H1 (cell line): ENCODE results near the gene KIF20A. TPM values are rescaled to one million over a fixed set of nuclear protein-coding genes. Genes with fewer than 3 reads are reported as not detected.

Source experiments
- CTCF ChIA-PET: fragments of 300-600 bp; sonication (Branson Sonifier 250); formaldehyde crosslinking; loops from one replicate; lab custom pipeline; 2021; ENCODE audit not compliant: partially characterized antibody; lab: Charles Lee
- POLR2A ChIA-PET: fragments of 300-600 bp; sonication (Branson Sonifier 250); formaldehyde crosslinking; loops from one replicate; lab custom pipeline; 2021; ENCODE audit warnings: inconsistent platforms; ENCODE audit not compliant: partially characterized antibody; lab: Charles Lee
- DNase-seq, 2 experiments: peaks; one replicate each; pipeline versions ENCODE4 v3.0.0 to v3.0.0-alpha.2; 2010 to 2022; ENCODE audit warnings: low spot score in 2 of 2, low read depth in 1 of 2, mixed read lengths in 1 of 2
- FAIRE-seq: peaks from 2 replicates; lab custom pipeline; 2011; peaks lifted over from hg19 to GRCh38; lab: Jason Lieb, UNC
- H2AFZ ChIP-seq: 2 replicates; pipeline ENCODE4 v1.8.1; 2012; ENCODE audit warnings: low read length, inconsistent platforms
- H2AK5ac ChIP-seq: 2 replicates; pipeline ENCODE4 v1.6.1; 2013; ENCODE audit warnings: low read depth, low read length
- H2BK120ac ChIP-seq: replicated peaks from 2 replicates; pipeline ENCODE3; 2013; ENCODE audit warnings: low read depth, low read length, inconsistent platforms
- H2BK12ac ChIP-seq: 2 replicates; pipeline ENCODE4 v1.6.1; 2013; ENCODE audit warnings: low read depth, low read length
- H2BK15ac ChIP-seq: 2 replicates; pipeline ENCODE4 v1.6.1; 2013; ENCODE audit warnings: low read length
- H2BK20ac ChIP-seq: 2 replicates; pipeline ENCODE4 v1.6.1; 2013; ENCODE audit warnings: low read length
- H2BK5ac ChIP-seq: 2 replicates; pipeline ENCODE4 v1.6.1; 2013; ENCODE audit warnings: low read depth, low read length
- H3K14ac ChIP-seq: 2 replicates; pipeline ENCODE4 v1.6.1; 2013; ENCODE audit warnings: inconsistent platforms; ENCODE audit not compliant: insufficient read length
- H3K18ac ChIP-seq: 2 replicates; pipeline ENCODE4 v1.6.1; 2013; ENCODE audit warnings: low read length; ENCODE audit errors: extremely low read depth
- H3K23ac ChIP-seq: 2 replicates; pipeline ENCODE4 v1.6.1; 2013; ENCODE audit warnings: inconsistent platforms; ENCODE audit not compliant: insufficient read length
- H3K23me2 ChIP-seq: 2 replicates; pipeline ENCODE4 v1.6.1; 2013; ENCODE audit warnings: low read depth, low read length
- H3K27ac ChIP-seq: 2 replicates; pipeline ENCODE4 v1.6.1; 2011; ENCODE audit warnings: low read depth, low read length, inconsistent platforms
- H3K27me3 ChIP-seq, 4 experiments: replicated peaks in 1 of 4; 1 replicate in 1 of 4; 2 replicates in 3 of 4; pipeline versions ENCODE4 v1.6.1 to v1.8.1; 2011 to 2013; ENCODE audit warnings: low read length in 3 of 4, mild to moderate bottlenecking in 3 of 4, inconsistent platforms in 2 of 4, mixed read lengths in 2 of 4, moderate library complexity in 1 of 4; ENCODE audit not compliant: control insufficient read depth in 3 of 4, insufficient read depth in 3 of 4; ENCODE audit errors: extremely low read depth in 1 of 4
- H3K36me3 ChIP-seq, 4 experiments: 2 replicates each; pipeline versions ENCODE4 v1.6.1 to v1.8.1; 2011 to 2013; ENCODE audit warnings: mild to moderate bottlenecking in 4 of 4, low read length in 3 of 4, moderate library complexity in 2 of 4, control low read depth in 1 of 4, inconsistent platforms in 1 of 4; ENCODE audit not compliant: insufficient read depth in 4 of 4, control insufficient read depth in 2 of 4
- H3K4ac ChIP-seq: replicated peaks from 2 replicates; pipeline ENCODE3; 2013; ENCODE audit warnings: low read length, low read depth, mixed read lengths, inconsistent platforms; ENCODE audit not compliant: insufficient read length
- H3K4me1 ChIP-seq, 4 experiments: replicated peaks in 1 of 4; 1 replicate in 1 of 4; 2 replicates in 3 of 4; pipeline versions ENCODE4 v1.6.1 to v1.8.1; 2011 to 2013; ENCODE audit warnings: low read length in 3 of 4, inconsistent platforms in 2 of 4, mixed read lengths in 1 of 4; ENCODE audit not compliant: insufficient read depth in 4 of 4, control insufficient read depth in 3 of 4
- H3K4me2 ChIP-seq, 2 experiments: 2 replicates each; pipeline versions ENCODE4 v1.6.1 to v1.8.1; 2011 to 2013; ENCODE audit warnings: low read depth in 2 of 2, low read length in 2 of 2, control low read depth in 1 of 2, inconsistent platforms in 1 of 2, mild to moderate bottlenecking in 1 of 2; ENCODE audit not compliant: insufficient read depth in 1 of 2
- H3K4me3 ChIP-seq, 4 experiments: fragments of 200-600, 300-600 bp in 1 of 4; sonication (generic), shearing (Covaris generic), sonication (Bioruptor Twin) in 1 of 4; 2 replicates each; pipeline versions ENCODE4 v1.5.1 to v1.8.1; 2011 to 2016; ENCODE audit warnings: low read length in 4 of 4, low read depth in 3 of 4, control low read depth in 2 of 4, inconsistent platforms in 2 of 4, mild to moderate bottlenecking in 2 of 4, mixed read lengths in 1 of 4, moderate library complexity in 1 of 4; ENCODE audit not compliant: insufficient read depth in 2 of 4; ENCODE audit errors: extremely low read depth in 1 of 4
- H3K56ac ChIP-seq: replicated peaks from 2 replicates; pipeline ENCODE3; 2013; ENCODE audit warnings: low read depth, mild to moderate bottlenecking, mixed read lengths, low read length, inconsistent platforms; ENCODE audit not compliant: insufficient read length
- H3K79me1 ChIP-seq: 2 replicates; pipeline ENCODE4 v1.6.1; 2013; ENCODE audit warnings: low read depth, low read length, control low read depth
- H3K79me2 ChIP-seq, 2 experiments: 2 replicates each; pipeline versions ENCODE4 v1.6.1 to v1.8.1; 2012 to 2013; ENCODE audit warnings: low read length in 2 of 2, mild to moderate bottlenecking in 2 of 2, inconsistent platforms in 1 of 2; ENCODE audit not compliant: insufficient read depth in 2 of 2, control insufficient read depth in 1 of 2
- H3K9ac ChIP-seq, 4 experiments: replicated peaks in 1 of 4; 1 replicate in 1 of 4; 2 replicates in 3 of 4; pipeline versions ENCODE4 v1.6.1 to v1.8.1; 2011 to 2013; ENCODE audit warnings: low read depth in 3 of 4, low read length in 3 of 4, control low read depth in 2 of 4, mild to moderate bottlenecking in 2 of 4, moderate library complexity in 2 of 4, inconsistent platforms in 1 of 4; ENCODE audit errors: extremely low read depth in 1 of 4
- H3K9me3 ChIP-seq, 2 experiments: 2 replicates each; pipeline versions ENCODE4 v1.6.1 to v1.8.1; 2012 to 2013; ENCODE audit warnings: mild to moderate bottlenecking in 2 of 2, moderate library complexity in 2 of 2, control low read depth in 1 of 2, inconsistent platforms in 1 of 2, low read depth in 1 of 2, low read length in 1 of 2, mixed read lengths in 1 of 2; ENCODE audit not compliant: insufficient read depth in 2 of 2
- H4K20me1 ChIP-seq, 2 experiments: replicated peaks in 1 of 2; 2 replicates each; pipeline versions ENCODE3 to v1.8.1; 2011 to 2013; ENCODE audit warnings: inconsistent platforms in 2 of 2, low read length in 2 of 2, mild to moderate bottlenecking in 1 of 2; ENCODE audit not compliant: insufficient read depth in 2 of 2, control insufficient read depth in 1 of 2
- H4K5ac ChIP-seq: 2 replicates; pipeline ENCODE4 v1.6.1; 2013; ENCODE audit warnings: low read length, low read depth, mixed read lengths, inconsistent platforms; ENCODE audit not compliant: insufficient read length
- H4K8ac ChIP-seq: 2 replicates; pipeline ENCODE4 v1.8.0; 2013; ENCODE audit warnings: mild to moderate bottlenecking, moderate library complexity, low read length, inconsistent platforms; ENCODE audit not compliant: insufficient read depth; ENCODE audit errors: extremely low read depth
- H4K91ac ChIP-seq: replicated peaks from 2 replicates; pipeline ENCODE3; 2013; ENCODE audit warnings: low read length, mixed read lengths, inconsistent platforms; ENCODE audit not compliant: insufficient read length
- CHD1 ChIP-seq: IDR thresholded peaks from 2 replicates; pipeline ENCODE4 v1.6.1; 2012; ENCODE audit warnings: low read depth, low read length, improper control_type of control experiment
- FOSL1 ChIP-seq: IDR thresholded peaks from 2 replicates; pipeline ENCODE4 v1.6.1; 2011; ENCODE audit warnings: mild to moderate bottlenecking, low read depth, low read length, moderate library complexity; ENCODE audit not compliant: insufficient read depth
- KDM5A ChIP-seq: fragments of 200-600 bp; IDR thresholded peaks from 2 replicates; pipeline ENCODE4 v1.7.1; 2012; ENCODE audit warnings: mild to moderate bottlenecking, low read length, inconsistent platforms, mixed read lengths
- POLR2A ChIP-seq, 2 experiments: IDR thresholded peaks; 1 replicate in 1 of 2; 2 replicates in 1 of 2; pipeline ENCODE4 v1.6.1; 2011; ENCODE audit warnings: low read depth in 2 of 2, low read length in 2 of 2, mild to moderate bottlenecking in 2 of 2; ENCODE audit errors: control extremely low read depth in 1 of 2
- RXRA ChIP-seq: IDR thresholded peaks from 2 replicates; pipeline ENCODE4 v1.6.1; 2011; ENCODE audit warnings: low read depth, mild to moderate bottlenecking, low read length, moderate library complexity; ENCODE audit not compliant: insufficient read depth
- SP1 ChIP-seq: IDR thresholded peaks from 2 replicates; pipeline ENCODE4 v1.6.1; 2011; ENCODE audit warnings: low read depth, low read length
- TAF1 ChIP-seq: IDR thresholded peaks from 2 replicates; pipeline ENCODE4 v1.6.1; 2011; ENCODE audit warnings: mild to moderate bottlenecking, low read depth, low read length
- TEAD4 ChIP-seq: IDR thresholded peaks from 2 replicates; pipeline ENCODE4 v1.6.1; 2012; ENCODE audit warnings: low read depth, low read length, inconsistent platforms, mixed read lengths
- WGBS, 2 experiments: shearing (Covaris generic) in 1 of 2; methylation state at CpG; one replicate each; pipeline versions ENCODE4 v1.1.6 to v1.1.7; 2013 to 2015; ENCODE audit warnings: low lambda C conversion rate in 2 of 2, mixed read lengths in 2 of 2, inconsistent platforms in 1 of 2, low coverage in 1 of 2, missing lambda C conversion rate in 1 of 2; ENCODE audit not compliant: insufficient replicate concordance in 2 of 2, insufficient coverage in 1 of 2, insufficient read length in 1 of 2; ENCODE audit errors: extremely low coverage in 1 of 2, missing lambda C conversion rate in 1 of 2; 5-methylcytosine and 5-hydroxymethylcytosine counted together
- polyA plus RNA-seq, 7 experiments: library from polyadenylated mRNA; depleted of rRNA in 3 of 7; stranded (reverse) in 5 of 7; unstranded in 2 of 7; fragments of >200 nt in 5 of 7; fragments of 200-250 nt in 2 of 7; gene quantifications; 1 replicate in 5 of 7; 2 replicates in 1 of 7; 4 replicates in 1 of 7; pipeline versions ENCODE4 v1.2.1 to v1.2.3, GENCODE V29; 2011 to 2013; ENCODE audit warnings: missing spikeins in 2 of 7, mixed read lengths in 2 of 7
- total RNA-seq: library from RNA; stranded (reverse); fragmentation: NEBNext Ultra II Directional; extraction: Animal tissue kit (Norgen Biotek cat#: 25700); gene quantifications from 2 replicates; pipeline ENCODE4 v1.2.1, GENCODE V29; 2021
- TF ChIP-seq, protein P1 (sequence below): IDR thresholded peaks from 2 replicates; pipeline ENCODE4 v1.6.1; 2012; ENCODE audit warnings: inconsistent platforms

Gene KIF20A
- total and polyA plus RNA-seq, 2 of the 8 experiments (the other 6 are each of a cell fraction or from before 2014, with no cell fraction given) = 33.3 to 67.1 TPM

- no peak for FAIRE-seq
- Histone ChIP-seq H2AK5ac (no peak overlapping the region), H3K79me2 (no peaks in the 10 kb centered on the region), H3K14ac (no peak overlapping the region), H3K27ac (no peak overlapping the region), H4K5ac (no peak overlapping the region), H3K4me3 (no peak overlapping the region), H3K36me3 (no peaks in the 10 kb centered on the region), H2BK20ac (no peak overlapping the region), H2BK12ac (no peak overlapping the region), H2BK120ac (no peak overlapping the region), H2BK5ac (no peak overlapping the region), H3K56ac (no peak overlapping the region), H4K8ac (no peak overlapping the region), H3K4ac (no peak overlapping the region), H3K4me2 (no peak overlapping the region), H3K23me2 (no peaks in the 10 kb centered on the region; the same call in 1 of the 2 replicates), H2AFZ (no peak overlapping the region), H3K18ac (no peak overlapping the region), H4K91ac (no peak overlapping the region), H3K4me1 (no peaks in the 10 kb centered on the region), H3K27me3 (peaks cover 0 to 3% (median 0%) of the 10 kb centered on the region in 4 experiments; a peak in 3 of 7 replicates), H4K20me1 (no peaks in the 10 kb centered on the region), H3K9ac (no peak overlapping the region), H2BK15ac (no peak overlapping the region), H3K79me1 (no peaks in the 10 kb centered on the region), H3K9me3 (no peaks in the 10 kb centered on the region), H3K23ac (no peak overlapping the region)
- TF ChIP-seq FOSL1 (no peak), POLR2A (IDR thresholded peaks at IDR 0.05; ENCODE audit: control extremely low read depth in 1 of 2, low read depth in 2 of 2, low read length in 2 of 2) (no peak), RXRA (no peak), SP1 (no peak), TAF1 (no peak), CHD1 (no peak), TEAD4 (no peak), KDM5A (no peak)
- TF ChIP-seq, protein P1, sequence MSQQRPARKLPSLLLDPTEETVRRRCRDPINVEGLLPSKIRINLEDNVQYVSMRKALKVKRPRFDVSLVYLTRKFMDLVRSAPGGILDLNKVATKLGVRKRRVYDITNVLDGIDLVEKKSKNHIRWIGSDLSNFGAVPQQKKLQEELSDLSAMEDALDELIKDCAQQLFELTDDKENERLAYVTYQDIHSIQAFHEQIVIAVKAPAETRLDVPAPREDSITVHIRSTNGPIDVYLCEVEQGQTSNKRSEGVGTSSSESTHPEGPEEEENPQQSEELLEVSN = no peak
- DNase-seq = no peak
- POLR2A ChIA-PET = interaction anchor here (2.6 kb wide), 1 partner anchor 21 kb away, joined by 7 read pairs; the partner anchor contains the start of gene CDC23
- CTCF ChIA-PET = interaction anchor here (1.1 to 11.8 kb wide), 5 partner anchors 11 to 117 kb away, joined by 3 to 112 read pairs (median 4); no protein-coding TSS in a partner anchor
- 94% methylated on average over 2 of the region's 2 CpGs; no CpG with 5 or more reads in 1 of the 2 experiments for WGBS, 2 experiments
Observed at GRCh38 chr5:138234651-138235050, 55.7 kb downstream of the KIF20A start.
